Activated naive CD4-positive, alpha-beta T cell treated with anti-CD3 and anti-CD28 coated beads, Interleukin-2, amount 50 U/mL, for 16 hours (primary cell): Measurements from ENCODE around the gene FOXP2.
"Not testable (repeated sequence)": the region's sequence is repeated elsewhere in the genome, so short reads cannot be mapped to it uniquely, and the experiment has no call there.

ENCODE experiments used
- DNase-seq: peaks from one replicate; pipeline ENCODE4 v3.0.0-alpha.2; 2020

The FOXP2 gene

GRCh38 chr7:114414156-114415063 is at the start of gene FOXP2:
Gene FOXP2, plus strand, starts transcription at chr7:114414815. Its CDS starts 11,697 bp downstream, at chr7:114426512.
- DNase-seq: no peak

- DNase-seq: no peak
These were observed 48.8 kb upstream of the FOXP2 start for GRCh38 chr7:114365791-114366190.

- no peak for DNase-seq
These were observed 46.1 kb upstream of the FOXP2 start for GRCh38 chr7:114368492-114368891.

GRCh38 chr7:114369294-114369693 is 45.3 kb upstream of the FOXP2 start:
- no peak for DNase-seq

GRCh38 chr7:114372619-114373018 is 42.0 kb upstream of the FOXP2 start:
- DNase-seq: no peak

- DNase-seq: no peak
These were observed 38.7 kb upstream of the FOXP2 start for GRCh38 chr7:114375907-114376306.

GRCh38 chr7:114383946-114384345 is 30.7 kb upstream of the FOXP2 start:
- DNase-seq: not testable (repeated sequence)

- not testable (repeated sequence) for DNase-seq
These were observed 30.3 kb upstream of the FOXP2 start for GRCh38 chr7:114384346-114384745.

- no peak for DNase-seq
These were observed 26.6 kb upstream of the FOXP2 start for GRCh38 chr7:114388021-114388420.

GRCh38 chr7:114392686-114393085 is 21.9 kb upstream of the FOXP2 start:
- DNase-seq: no peak

- no peak for DNase-seq
These were observed 11.6 kb upstream of the FOXP2 start for GRCh38 chr7:114402876-114403635.

- DNase-seq: no peak
These were observed 9.2 kb upstream of the FOXP2 start for GRCh38 chr7:114405427-114405826.

- DNase-seq: no peak
These were observed 4.9 kb upstream of the FOXP2 start for GRCh38 chr7:114409750-114410149.

GRCh38 chr7:114412548-114412947 is 2.1 kb upstream of the FOXP2 start:
- DNase-seq: no peak

GRCh38 chr7:114413761-114414155 is 857 bp upstream of the FOXP2 start:
- DNase-seq: no peak

GRCh38 chr7:114415064-114415989 is 712 bp downstream of the FOXP2 start:
- DNase-seq: no peak

GRCh38 chr7:114416129-114416990 is 1.7 kb downstream of the FOXP2 start:
- DNase-seq: no peak

GRCh38 chr7:114417290-114417689 is 2.7 kb downstream of the FOXP2 start:
- no peak for DNase-seq

- DNase-seq: no peak
These were observed 3.5 kb downstream of the FOXP2 start for GRCh38 chr7:114418117-114418516.

GRCh38 chr7:114419441-114420272 is 5.0 kb downstream of the FOXP2 start:
- no peak for DNase-seq
